GM12801 (cell line): ENCODE measurements around the gene TOP2A.

Experiments used
- TF ChIP-seq, protein P1 (sequence below): IDR thresholded peaks from one replicate; pipeline ENCODE4 v1.5.1; 2011; ENCODE audit warnings: control low read depth; ENCODE audit not compliant: insufficient read length; ENCODE audit errors: extremely low read depth

The TOP2A gene

DNA sequence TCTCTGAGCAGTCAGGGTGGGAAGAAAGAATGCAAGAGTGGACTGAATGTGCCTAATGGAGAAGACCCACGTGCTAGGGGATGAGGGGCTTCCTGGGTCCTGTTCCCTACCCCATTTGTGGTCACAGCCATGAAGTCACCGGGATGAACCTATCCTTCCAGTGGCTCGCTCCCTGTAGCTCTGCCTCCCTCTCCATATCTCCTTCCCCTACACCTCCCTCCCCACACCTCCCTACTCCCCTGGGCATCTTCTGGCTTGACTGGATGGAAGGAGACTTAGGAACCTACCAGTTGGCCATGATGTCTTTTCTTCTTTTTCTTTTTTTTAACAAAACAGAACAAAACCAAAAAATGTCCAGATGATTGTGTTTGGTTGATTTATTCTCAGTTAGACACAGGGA lies 39.7 kb upstream of the TOP2A start:
- TF ChIP-seq, protein P1, sequence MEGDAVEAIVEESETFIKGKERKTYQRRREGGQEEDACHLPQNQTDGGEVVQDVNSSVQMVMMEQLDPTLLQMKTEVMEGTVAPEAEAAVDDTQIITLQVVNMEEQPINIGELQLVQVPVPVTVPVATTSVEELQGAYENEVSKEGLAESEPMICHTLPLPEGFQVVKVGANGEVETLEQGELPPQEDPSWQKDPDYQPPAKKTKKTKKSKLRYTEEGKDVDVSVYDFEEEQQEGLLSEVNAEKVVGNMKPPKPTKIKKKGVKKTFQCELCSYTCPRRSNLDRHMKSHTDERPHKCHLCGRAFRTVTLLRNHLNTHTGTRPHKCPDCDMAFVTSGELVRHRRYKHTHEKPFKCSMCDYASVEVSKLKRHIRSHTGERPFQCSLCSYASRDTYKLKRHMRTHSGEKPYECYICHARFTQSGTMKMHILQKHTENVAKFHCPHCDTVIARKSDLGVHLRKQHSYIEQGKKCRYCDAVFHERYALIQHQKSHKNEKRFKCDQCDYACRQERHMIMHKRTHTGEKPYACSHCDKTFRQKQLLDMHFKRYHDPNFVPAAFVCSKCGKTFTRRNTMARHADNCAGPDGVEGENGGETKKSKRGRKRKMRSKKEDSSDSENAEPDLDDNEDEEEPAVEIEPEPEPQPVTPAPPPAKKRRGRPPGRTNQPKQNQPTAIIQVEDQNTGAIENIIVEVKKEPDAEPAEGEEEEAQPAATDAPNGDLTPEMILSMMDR, result no peak

DNA sequence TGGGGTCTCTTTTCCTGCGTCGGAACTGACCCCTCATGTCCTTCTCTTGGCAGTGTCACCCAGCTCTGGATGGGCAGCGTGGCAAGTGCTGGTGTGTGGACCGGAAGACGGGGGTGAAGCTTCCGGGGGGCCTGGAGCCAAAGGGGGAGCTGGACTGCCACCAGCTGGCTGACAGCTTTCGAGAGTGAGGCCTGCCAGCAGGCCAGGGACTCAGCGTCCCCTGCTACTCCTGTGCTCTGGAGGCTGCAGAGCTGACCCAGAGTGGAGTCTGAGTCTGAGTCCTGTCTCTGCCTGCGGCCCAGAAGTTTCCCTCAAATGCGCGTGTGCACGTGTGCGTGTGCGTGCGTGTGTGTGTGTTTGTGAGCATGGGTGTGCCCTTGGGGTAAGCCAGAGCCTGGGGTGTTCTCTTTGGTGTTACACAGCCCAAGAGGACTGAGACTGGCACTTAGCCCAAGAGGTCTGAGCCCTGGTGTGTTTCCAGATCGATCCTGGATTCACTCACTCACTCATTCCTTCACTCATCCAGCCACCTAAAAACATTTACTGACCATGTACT lies 38.8 kb upstream of the TOP2A start:
- TF ChIP-seq, protein P1, result no peak

DNA sequence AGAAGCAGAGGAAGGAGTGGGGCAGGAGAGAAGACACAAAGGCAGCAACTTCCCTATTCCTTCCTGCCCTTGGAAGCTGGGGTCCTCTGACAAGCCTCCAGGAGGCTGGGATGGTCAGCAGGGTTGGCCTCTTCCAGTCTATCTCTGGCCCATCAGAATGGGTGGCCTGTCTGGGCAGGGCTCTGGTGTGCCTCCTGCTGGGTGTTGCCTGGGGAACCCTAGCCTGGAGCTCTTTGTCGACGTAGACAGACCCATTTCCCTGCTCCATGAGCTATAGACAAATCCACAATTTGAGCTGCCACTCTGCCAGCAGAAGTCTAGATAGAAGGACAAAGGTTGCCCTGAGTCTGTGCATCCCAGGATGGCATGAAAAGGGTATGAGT lies 36.9 kb upstream of the TOP2A start:
- TF ChIP-seq, protein P1, result no peak

DNA sequence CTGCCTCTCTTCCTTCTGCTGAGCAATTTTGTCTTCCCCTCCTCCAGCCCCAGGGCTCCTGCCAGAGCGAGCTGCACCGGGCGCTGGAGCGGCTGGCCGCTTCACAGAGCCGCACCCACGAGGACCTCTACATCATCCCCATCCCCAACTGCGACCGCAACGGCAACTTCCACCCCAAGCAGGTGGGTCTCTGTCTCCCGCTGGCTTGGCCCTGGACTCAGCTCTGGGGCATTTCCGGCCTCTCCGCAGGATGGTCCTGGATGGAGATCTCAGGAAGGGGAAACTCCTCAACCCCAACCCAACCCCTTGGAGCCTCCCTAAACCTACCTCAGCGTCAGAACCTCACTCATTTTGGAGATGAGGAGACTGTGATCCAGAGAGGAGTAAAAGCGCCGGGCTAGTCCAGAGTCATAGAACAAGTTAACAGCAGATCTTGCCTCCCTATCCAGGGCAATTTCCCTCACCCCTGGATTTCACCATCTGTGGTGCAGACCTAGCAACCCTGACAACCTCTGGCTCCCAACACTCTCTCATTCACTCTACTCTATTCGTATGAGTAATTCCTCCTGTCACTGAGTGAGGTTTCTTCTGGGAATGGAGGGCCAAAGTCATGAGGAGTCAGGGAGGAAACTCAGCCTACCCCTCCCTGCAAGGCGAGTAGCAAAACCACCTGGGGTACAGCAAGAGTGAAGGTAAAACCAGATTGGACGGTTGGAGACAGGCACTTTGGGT lies 36.4 kb upstream of the TOP2A start:
- TF ChIP-seq, protein P1, result no peak

DNA sequence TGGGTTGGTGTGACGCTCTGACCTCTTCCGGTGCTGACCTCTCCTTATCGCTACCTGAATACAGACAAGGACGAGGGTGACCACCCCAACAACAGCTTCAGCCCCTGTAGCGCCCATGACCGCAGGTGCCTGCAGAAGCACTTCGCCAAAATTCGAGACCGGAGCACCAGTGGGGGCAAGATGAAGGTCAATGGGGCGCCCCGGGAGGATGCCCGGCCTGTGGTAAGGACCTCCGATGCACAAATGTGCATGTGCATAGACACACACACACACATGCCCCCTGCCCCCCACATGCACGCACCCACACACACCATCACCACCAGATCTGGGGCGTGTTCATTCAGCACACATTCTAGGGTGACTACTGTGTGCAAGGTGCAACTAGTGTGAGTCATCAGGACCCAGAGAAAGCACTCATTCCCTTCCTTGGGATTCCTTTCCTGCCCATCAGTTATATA lies 35.3 kb upstream of the TOP2A start:
- TF ChIP-seq, protein P1, result no peak

DNA sequence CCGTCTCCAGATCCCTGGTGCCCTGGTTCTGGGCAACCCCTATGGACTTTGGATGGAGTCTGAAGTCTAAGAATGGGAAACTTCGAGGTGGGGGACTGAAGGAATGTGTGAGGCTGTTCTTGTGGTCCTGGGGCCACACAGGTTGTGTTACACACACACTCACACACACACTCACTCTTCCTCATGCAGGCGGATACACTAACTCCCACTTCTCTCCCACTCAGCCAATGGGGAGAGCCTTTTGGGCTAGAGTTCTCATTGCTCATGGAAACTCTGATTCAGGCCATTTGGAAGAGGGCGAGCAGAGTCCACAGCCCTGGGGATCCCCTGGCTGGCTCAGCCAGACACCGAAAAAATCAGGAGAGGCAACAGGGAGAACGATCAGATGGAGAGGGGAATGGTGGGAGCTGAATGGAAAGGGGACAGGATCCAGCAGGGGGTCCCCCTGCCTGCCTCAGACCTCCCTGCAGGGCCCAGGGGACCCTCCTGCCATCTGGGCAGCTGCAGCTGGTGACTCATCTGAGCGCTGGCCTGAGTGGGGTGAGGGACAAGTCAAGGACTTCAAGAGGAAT lies 34.6 kb upstream of the TOP2A start:
- TF ChIP-seq, protein P1, result no peak

DNA sequence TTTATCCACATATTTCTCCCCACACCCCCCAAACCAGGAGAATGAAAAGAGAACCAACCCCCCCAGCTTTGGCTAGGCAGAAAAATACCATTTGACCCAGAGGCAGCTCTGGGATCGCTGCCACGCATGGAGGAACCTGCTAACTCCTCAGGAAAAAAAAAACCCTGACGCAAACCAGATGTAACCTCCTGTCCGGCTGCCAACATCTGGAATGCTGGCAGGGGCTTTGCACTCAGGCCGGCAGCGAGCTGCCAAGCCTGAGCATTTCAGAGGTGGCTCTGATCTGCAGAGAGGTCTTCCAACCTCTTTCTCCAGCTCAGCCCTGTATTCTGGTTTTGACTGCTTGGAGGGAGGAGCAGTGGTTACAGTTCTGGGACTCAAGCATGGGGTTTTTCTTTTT lies 33.7 kb upstream of the TOP2A start:
- TF ChIP-seq, protein P1, result no peak
